ENCODE results near the gene MORN1. TPM values are rescaled to one million over a fixed set of nuclear protein-coding genes. Genes with fewer than 3 reads are reported as not detected.
A peak's percentile ranks its signal among the peaks of the same experiment; 100 is the strongest.

The MORN1 gene
- total RNA-seq, 1 donor from 2014 or later = 9.0 TPM

- DNase-seq (peak; percentile 32), ATAC-seq (no peak)
- Histone ChIP-seq H3K36me3 (no peaks in the 10 kb centered on the region), H3K4me1 (no peaks in the 10 kb centered on the region), H3K4me3 (no peak overlapping the region), H3K27me3 (no peaks in the 10 kb centered on the region), H3K27ac (no peak overlapping the region), H3K9me3 (no peaks in the 10 kb centered on the region)
- TF ChIP-seq, protein P1, sequence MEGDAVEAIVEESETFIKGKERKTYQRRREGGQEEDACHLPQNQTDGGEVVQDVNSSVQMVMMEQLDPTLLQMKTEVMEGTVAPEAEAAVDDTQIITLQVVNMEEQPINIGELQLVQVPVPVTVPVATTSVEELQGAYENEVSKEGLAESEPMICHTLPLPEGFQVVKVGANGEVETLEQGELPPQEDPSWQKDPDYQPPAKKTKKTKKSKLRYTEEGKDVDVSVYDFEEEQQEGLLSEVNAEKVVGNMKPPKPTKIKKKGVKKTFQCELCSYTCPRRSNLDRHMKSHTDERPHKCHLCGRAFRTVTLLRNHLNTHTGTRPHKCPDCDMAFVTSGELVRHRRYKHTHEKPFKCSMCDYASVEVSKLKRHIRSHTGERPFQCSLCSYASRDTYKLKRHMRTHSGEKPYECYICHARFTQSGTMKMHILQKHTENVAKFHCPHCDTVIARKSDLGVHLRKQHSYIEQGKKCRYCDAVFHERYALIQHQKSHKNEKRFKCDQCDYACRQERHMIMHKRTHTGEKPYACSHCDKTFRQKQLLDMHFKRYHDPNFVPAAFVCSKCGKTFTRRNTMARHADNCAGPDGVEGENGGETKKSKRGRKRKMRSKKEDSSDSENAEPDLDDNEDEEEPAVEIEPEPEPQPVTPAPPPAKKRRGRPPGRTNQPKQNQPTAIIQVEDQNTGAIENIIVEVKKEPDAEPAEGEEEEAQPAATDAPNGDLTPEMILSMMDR (IDR thresholded peaks at IDR 0.05) = no peak
- intact Hi-C loops (cut with DNase I) = no loop called here
These were observed 30.6 kb downstream of the MORN1 start for GRCh38 chr1:2360588-2361364.

- TF ChIP-seq, protein P1 (IDR thresholded peaks at IDR 0.05) = no peak
- ATAC-seq (no peak), DNase-seq (peak; percentile 54)
- Histone ChIP-seq H3K27ac (no peak overlapping the region), H3K27me3 (no peaks in the 10 kb centered on the region), H3K4me3 (no peak overlapping the region), H3K4me1 (no peaks in the 10 kb centered on the region), H3K9me3 (no peaks in the 10 kb centered on the region), H3K36me3 (no peaks in the 10 kb centered on the region)
- intact Hi-C loops (cut with DNase I) = no loop called here
These were observed 32.4 kb downstream of the MORN1 start for GRCh38 chr1:2358651-2359640.

- no peak overlapping the region for H3K27ac ChIP-seq
- H3K4me1 ChIP-seq = no peaks in the 10 kb centered on the region
- H3K4me3 ChIP-seq = no peak overlapping the region
- H3K9me3 ChIP-seq = no peaks in the 10 kb centered on the region
- H3K27me3 ChIP-seq = no peaks in the 10 kb centered on the region
- H3K36me3 ChIP-seq = no peaks in the 10 kb centered on the region
- no peak for ATAC-seq
- DNase-seq = peak; percentile 22
- TF ChIP-seq, protein P1 (IDR thresholded peaks at IDR 0.05) = no peak
- intact Hi-C loops (cut with DNase I) = no loop called here
These were observed 33.3 kb downstream of the MORN1 start for GRCh38 chr1:2358072-2358471.

DNA sequence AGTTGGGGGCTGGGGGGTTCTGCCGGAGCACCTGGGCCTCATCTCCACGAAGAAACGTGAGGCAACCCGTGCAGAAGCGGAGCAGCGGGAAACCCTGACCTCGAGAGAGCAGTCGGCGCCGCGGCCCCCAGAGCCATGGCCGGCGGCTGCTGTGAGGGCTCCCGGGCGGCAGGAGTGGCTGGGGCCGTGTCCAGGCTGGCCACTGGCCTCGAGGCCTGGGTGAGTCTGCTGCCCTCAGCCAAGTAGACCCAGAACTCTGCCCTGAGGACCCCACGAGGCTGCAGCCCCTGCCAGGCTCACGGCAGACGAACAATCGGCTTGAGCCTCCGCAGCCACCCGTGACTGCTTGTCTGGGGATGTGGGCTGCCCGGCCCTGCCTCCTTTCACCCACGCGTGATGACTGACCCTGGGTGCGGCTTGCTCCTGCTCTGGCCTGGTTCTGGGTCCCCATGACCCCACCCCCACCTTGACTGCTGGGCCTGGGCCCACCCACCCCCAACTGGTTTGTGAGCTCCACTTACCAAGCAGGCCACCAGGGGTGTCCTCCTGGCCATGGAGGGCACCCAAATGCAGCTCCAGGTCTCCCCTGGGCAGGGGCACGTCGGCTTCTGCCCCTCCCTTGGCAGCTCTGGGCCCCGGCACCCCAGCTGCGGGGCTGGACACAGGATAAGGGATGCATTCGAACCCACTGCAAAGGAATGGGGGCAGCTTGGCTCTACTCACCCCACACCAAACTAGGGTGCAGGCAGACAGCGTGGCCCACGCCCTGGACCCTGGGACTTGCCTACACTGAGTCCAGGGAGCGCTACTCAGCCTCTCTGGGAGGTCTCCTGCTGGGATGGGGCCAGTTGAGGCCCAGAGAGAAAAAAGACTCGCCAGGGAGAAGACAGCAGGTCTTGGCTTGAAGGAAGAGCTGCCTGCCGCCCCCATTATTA is 34.2 kb downstream of the MORN1 start:
- no peak for ATAC-seq
- Histone ChIP-seq H3K36me3 (no peaks in the 10 kb centered on the region), H3K9me3 (no peaks in the 10 kb centered on the region), H3K4me1 (no peaks in the 10 kb centered on the region), H3K27ac (no peak overlapping the region), H3K4me3 (no peak overlapping the region), H3K27me3 (no peaks in the 10 kb centered on the region)
- TF ChIP-seq, protein P1 (IDR thresholded peaks at IDR 0.05) = no peak
- intact Hi-C loops (cut with DNase I) = no loop called here
- no peak for DNase-seq

- H3K27me3 ChIP-seq = no peaks in the 10 kb centered on the region
- no peak for DNase-seq
- H3K36me3 ChIP-seq = no peaks in the 10 kb centered on the region
- no peak overlapping the region for H3K27ac ChIP-seq
- no peaks in the 10 kb centered on the region for H3K9me3 ChIP-seq
- intact Hi-C loops (cut with DNase I) = no loop called here
- no peaks in the 10 kb centered on the region for H3K4me1 ChIP-seq
- ATAC-seq = no peak
- TF ChIP-seq, protein P1 (IDR thresholded peaks at IDR 0.05) = no peak
- no peak overlapping the region for H3K4me3 ChIP-seq
These were observed 35.0 kb downstream of the MORN1 start for GRCh38 chr1:2356401-2356800.

Data from upper lobe of right lung (tissue), 1 donor.